Liver (tissue), 9 donors: ENCODE measurements around the gene OSER1. TPM values are rescaled to one million over a fixed set of nuclear protein-coding genes. Genes with fewer than 3 reads are reported as not detected.

ENCODE experiments used
- DNase-seq: peaks from one replicate; pipeline ENCODE4 v3.0.0-alpha.2; 2017; ENCODE audit warnings: low spot score
- H3K27ac ChIP-seq, 2 donors: one replicate each; pipeline ENCODE4 v1.7.0; 2013; ENCODE audit warnings: inconsistent platforms in 2 of 2, low read length in 2 of 2, control low read depth in 1 of 2, low read depth in 1 of 2, mild to moderate bottlenecking in 1 of 2
- H3K27me3 ChIP-seq, 4 donors: one replicate each; pipeline versions ENCODE4 v1.6.1 to v1.7.0; 2013; ENCODE audit warnings: low read length in 3 of 4, inconsistent platforms in 1 of 4, mild to moderate bottlenecking in 1 of 4, moderate library complexity in 1 of 4; ENCODE audit not compliant: control insufficient read depth in 4 of 4, insufficient read depth in 4 of 4
- H3K36me3 ChIP-seq, 4 donors: one replicate each; pipeline versions ENCODE4 v1.6.1 to v1.7.0; 2013; ENCODE audit warnings: low read length in 3 of 4, mild to moderate bottlenecking in 3 of 4, low read depth in 1 of 4, moderate library complexity in 1 of 4; ENCODE audit not compliant: control insufficient read depth in 4 of 4, insufficient read depth in 3 of 4
- H3K4me1 ChIP-seq, 4 donors: one replicate each; pipeline versions ENCODE4 v1.6.1 to v1.7.0; 2013; ENCODE audit warnings: low read length in 3 of 4, mild to moderate bottlenecking in 3 of 4, moderate library complexity in 1 of 4; ENCODE audit not compliant: control insufficient read depth in 4 of 4, insufficient read depth in 4 of 4
- H3K4me3 ChIP-seq, 3 donors: one replicate each; pipeline versions ENCODE4 v1.6.1 to v1.7.0; 2013; ENCODE audit warnings: low read length in 3 of 3, control low read depth in 1 of 3, low read depth in 1 of 3, mild to moderate bottlenecking in 1 of 3
- H3K9ac ChIP-seq, 2 donors: one replicate each; pipeline ENCODE4 v1.7.0; 2013; ENCODE audit warnings: low read length in 2 of 2, mild to moderate bottlenecking in 2 of 2, moderate library complexity in 2 of 2, control low read depth in 1 of 2, low read depth in 1 of 2
- H3K9me3 ChIP-seq, 4 donors: one replicate each; pipeline versions ENCODE4 v1.6.1 to v1.7.0; 2013; ENCODE audit warnings: low read length in 3 of 4; ENCODE audit not compliant: control insufficient read depth in 4 of 4
- ATF3 ChIP-seq: IDR thresholded peaks from 2 replicates; pipeline ENCODE4 v1.6.1; 2016; ENCODE audit warnings: antibody characterized with exemption
- CTCF ChIP-seq: fragments of 150-350 bp; IDR thresholded peaks from 2 replicates; pipeline ENCODE4 v1.5.1; 2017; ENCODE audit warnings: improper control_type of control experiment, low read depth, low read length; ENCODE audit not compliant: missing input control
- FOXA2 ChIP-seq: IDR thresholded peaks from 2 replicates; pipeline ENCODE4 v1.6.1; 2016; ENCODE audit warnings: antibody characterized with exemption
- GABPA ChIP-seq, 2 donors: IDR thresholded peaks in 1 of 2; conservative IDR thresholded peaks in 1 of 2; 2 replicates each; pipeline ENCODE4 v1.6.1; 2016; ENCODE audit warnings: antibody characterized with exemption in 2 of 2, mild to moderate bottlenecking in 1 of 2, moderate library complexity in 1 of 2
- HNF4A ChIP-seq, 2 donors: conservative IDR thresholded peaks; 2 replicates each; pipeline ENCODE4 v1.6.1; 2016; ENCODE audit warnings: antibody characterized with exemption in 2 of 2, mild to moderate bottlenecking in 2 of 2
- MAX ChIP-seq: IDR thresholded peaks from 2 replicates; pipeline ENCODE4 v1.6.1; 2016; ENCODE audit warnings: antibody characterized with exemption
- RAD21 ChIP-seq, 2 donors: IDR thresholded peaks; 2 replicates each; pipeline ENCODE4 v1.6.1; 2016; ENCODE audit warnings: antibody characterized with exemption in 2 of 2, mild to moderate bottlenecking in 2 of 2
- RXRA ChIP-seq, 2 donors: IDR thresholded peaks; 2 replicates each; pipeline ENCODE4 v1.6.1; 2017 to 2018; ENCODE audit warnings: antibody characterized with exemption in 2 of 2, mild to moderate bottlenecking in 1 of 2
- SP1 ChIP-seq: IDR thresholded peaks from 2 replicates; pipeline ENCODE4 v1.6.1; 2018; ENCODE audit warnings: antibody characterized with exemption, mild to moderate bottlenecking
- TAF1 ChIP-seq: conservative IDR thresholded peaks from 2 replicates; pipeline ENCODE4 v1.6.1; 2016; ENCODE audit warnings: antibody characterized with exemption, mild to moderate bottlenecking
- YY1 ChIP-seq: IDR thresholded peaks from 2 replicates; pipeline ENCODE4 v1.6.1; 2016; ENCODE audit warnings: antibody characterized with exemption, mild to moderate bottlenecking
- ZBTB33 ChIP-seq: IDR thresholded peaks from 2 replicates; pipeline ENCODE4 v1.6.1; 2016; ENCODE audit warnings: antibody characterized with exemption
- WGBS: extraction: QIAGEN DNeasy Blood & Tissue Kit; methylation state at CpG from one replicate; pipeline ENCODE4 v1.1.7; 2013; 5-methylcytosine and 5-hydroxymethylcytosine counted together
- polyA plus RNA-seq, 2 donors: library from polyadenylated mRNA; stranded (reverse) in 1 of 2; unstranded in 1 of 2; fragments of 200-250 nt in 1 of 2; fragments of >200 nt in 1 of 2; fragmentation: Nextera tagmentation in 1 of 2; extraction: Ambion mirVana in 1 of 2; gene quantifications; one replicate each; pipeline versions ENCODE4 v1.2.1 to v1.2.3, GENCODE V29; 2013 to 2015
- total RNA-seq, 2 donors: library from RNA; depleted of rRNA; stranded (reverse); fragments of >200 nt; gene quantifications; one replicate each; pipeline ENCODE4 v1.2.3, GENCODE V29; 2014
- donor health status: healthy.
- donor health status: healthy.
- donor health status: healthy.
- donor health status: healthy.
- donor health status: healthy.

The OSER1 gene
- total and polyA plus RNA-seq, 4 donors, result 12.6 to 20.2 (median 14.6) TPM

- TF ChIP-seq CTCF, result no peak
- no peak for TF ChIP-seq MAX
- no peak for TF ChIP-seq HNF4A (conservative IDR thresholded peaks at IDR 0.05)
Observed at GRCh38 chr20:44174996-44175765, 35.4 kb downstream of the OSER1 start (continued).

GRCh38 chr20:44173846-44174245 is 36.7 kb downstream of the OSER1 start:
- DNase-seq, result no peak
- 74% methylated on average over 8 of the region's 8 CpGs for WGBS
- peaks cover 0 to 3% (median 1%) of the 10 kb centered on the region in 4 donors for H3K27me3 ChIP-seq
- no peak overlapping the region for H3K4me3 ChIP-seq
- TF ChIP-seq ZBTB33 (no peak), GABPA (IDR thresholded peaks at IDR 0.05 in 1 of 2, conservative IDR thresholded peaks at IDR 0.05 in 1 of 2) (no peak), RXRA (IDR thresholded peaks at IDR 0.05) (no peak)
- no peaks in the 10 kb centered on the region for H3K36me3 ChIP-seq
- H3K9ac ChIP-seq, result no peak overlapping the region
- no peak overlapping the region for H3K27ac ChIP-seq
- no peaks in the 10 kb centered on the region for H3K4me1 ChIP-seq
- peaks cover 0 to under 1% (median 0%) of the 10 kb centered on the region in 4 donors for H3K9me3 ChIP-seq

- Histone ChIP-seq H3K9me3 (peaks cover 0 to 2% (median 0%) of the 10 kb centered on the region in 4 donors), H3K27ac (no peak overlapping the region), H3K4me1 (no peaks in the 10 kb centered on the region), H3K9ac (no peak overlapping the region), H3K4me3 (no peak overlapping the region), H3K36me3 (no peaks in the 10 kb centered on the region), H3K27me3 (peaks cover 0 to 3% (median 1%) of the 10 kb centered on the region in 4 donors)
- DNase-seq, result no peak
- TF ChIP-seq TAF1 (no peak), YY1 (no peak), SP1 (no peak)
- 78% methylated on average over 5 of the region's 5 CpGs for WGBS
Observed at GRCh38 chr20:44173116-44173515, 37.5 kb downstream of the OSER1 start.

GRCh38 chr20:44172572-44172950 is 38.0 kb downstream of the OSER1 start:
- DNase-seq, result no peak
- no peak for TF ChIP-seq RAD21 (IDR thresholded peaks at IDR 0.05)
- no peak for TF ChIP-seq FOXA2
- no peak for TF ChIP-seq ATF3
- TF ChIP-seq TAF1, result no peak
- H3K27me3 ChIP-seq, result peaks cover 0 to 3% (median 1%) of the 10 kb centered on the region in 4 donors
- H3K9ac ChIP-seq, result no peak overlapping the region
- peaks cover 0 to 2% (median 0%) of the 10 kb centered on the region in 4 donors for H3K9me3 ChIP-seq
- WGBS, result 85% methylated on average over 2 of the region's 2 CpGs
- H3K27ac ChIP-seq, result no peak overlapping the region
- H3K36me3 ChIP-seq, result no peaks in the 10 kb centered on the region
- H3K4me3 ChIP-seq, result no peak overlapping the region
- no peaks in the 10 kb centered on the region for H3K4me1 ChIP-seq
